Ramos (cell line): ENCODE results near the gene WFS1.

Experiments used
- in situ Hi-C: fragments of 300-500 bp; cut with MboI; formaldehyde crosslinking; loops from one replicate; pipeline ENCODE4 v1.14.3; 2022; ENCODE audit warnings: low sequenced_read_pairs; ENCODE audit not compliant: unreplicated experiment

The WFS1 gene

DNA sequence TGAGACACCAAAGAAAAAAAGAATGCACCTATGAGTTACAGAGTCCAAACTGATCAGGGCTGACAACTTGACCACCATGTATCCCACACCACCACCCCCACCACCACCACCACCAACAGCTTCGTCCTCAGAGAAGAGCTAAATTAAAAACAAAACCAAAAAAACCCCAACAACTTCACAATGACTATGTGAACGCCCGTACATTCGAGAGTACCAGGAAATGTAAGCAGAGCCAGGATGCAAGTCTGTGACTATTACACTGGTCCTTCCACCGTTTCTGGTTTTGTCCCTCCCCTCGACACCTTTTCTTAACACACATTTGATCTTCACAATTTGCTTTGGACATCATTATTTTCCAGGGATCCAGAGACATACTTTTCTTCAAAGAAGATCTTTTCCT lies 51.0 kb downstream of the WFS1 start:
- in situ Hi-C loops, result loop anchor here (10.0 kb wide), 1 partner anchor 326 kb away; no protein-coding TSS in a partner anchor

GRCh38 chr4:6321361-6321760 lies 51.7 kb downstream of the WFS1 start:
- in situ Hi-C loops, result loop anchor here (10.0 kb wide), 1 partner anchor 327 kb away; no protein-coding TSS in a partner anchor

GRCh38 chr4:6322067-6322760 lies 52.6 kb downstream of the WFS1 start:
- in situ Hi-C loops, result loop anchor here (10.0 kb wide), 1 partner anchor 327 kb away; no protein-coding TSS in a partner anchor

DNA sequence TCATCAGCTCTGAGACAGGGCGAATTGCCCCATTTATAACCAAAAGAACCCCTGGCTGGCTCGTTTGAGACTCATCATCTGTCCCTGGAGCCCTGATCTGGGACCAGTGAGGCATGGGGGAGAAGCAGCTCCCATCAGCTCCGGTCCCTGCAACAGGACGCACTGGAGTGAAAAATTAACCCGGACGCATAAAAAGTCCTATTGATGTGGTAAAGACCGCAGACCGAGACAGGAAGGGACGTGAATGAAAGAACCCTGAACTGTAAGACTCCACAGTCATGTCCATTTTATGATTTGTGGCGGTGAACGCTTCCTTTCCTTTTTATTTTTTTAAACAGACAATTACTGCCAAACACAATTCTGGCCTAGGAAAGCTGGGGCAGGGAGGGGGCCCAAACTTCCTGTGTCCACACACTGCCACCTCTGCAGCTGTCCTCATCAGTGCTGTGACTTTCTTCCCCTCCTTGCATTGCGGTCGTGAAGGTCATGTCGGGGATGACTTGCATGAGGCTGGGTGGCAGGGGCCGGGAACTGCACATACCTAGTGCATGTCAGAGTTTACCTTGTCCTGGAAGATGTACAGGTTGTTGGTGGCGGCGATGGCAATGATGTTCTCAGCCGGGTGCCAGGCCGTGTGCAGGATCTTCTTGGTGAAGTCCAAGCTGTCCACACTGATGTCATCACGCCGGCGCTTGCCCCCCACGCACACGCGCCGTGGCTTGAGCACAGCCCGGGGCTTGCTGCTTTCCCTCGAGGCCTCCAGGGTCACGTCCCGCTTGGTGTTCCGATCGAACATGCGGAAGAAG lies 53.3 kb downstream of the WFS1 start:
- in situ Hi-C loops, result loop anchor here (10.0 kb wide), 1 partner anchor 328 kb away; no protein-coding TSS in a partner anchor

DNA sequence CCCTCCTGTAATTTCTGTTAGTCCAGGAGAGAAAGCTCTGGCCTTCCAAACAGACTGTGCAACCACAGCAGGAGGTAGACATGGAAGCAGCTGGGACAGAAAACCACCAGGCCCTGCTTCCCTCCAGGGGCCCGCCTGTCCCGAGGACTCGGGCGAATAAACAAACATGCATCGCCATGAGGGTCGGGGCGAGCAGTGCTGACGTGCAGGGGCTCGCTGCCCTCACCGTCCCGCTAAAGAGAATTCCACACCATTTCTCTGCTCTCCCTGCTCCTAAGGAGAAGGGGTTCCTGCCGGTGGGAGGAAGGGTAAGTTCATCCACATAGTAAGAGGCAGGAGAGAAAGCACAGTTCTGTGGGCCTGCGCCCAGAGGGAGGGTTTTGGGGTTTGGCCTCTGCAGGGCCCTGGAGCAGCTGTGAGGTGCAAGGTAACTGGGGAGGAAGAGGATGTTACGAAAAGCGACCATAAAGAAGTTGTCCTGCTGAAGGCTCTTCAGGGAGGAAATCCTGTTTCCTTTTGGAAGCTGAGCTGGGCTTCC lies 54.9 kb downstream of the WFS1 start:
- in situ Hi-C loops, result loop anchor here (10.0 kb wide), 1 partner anchor 330 kb away; no protein-coding TSS in a partner anchor

DNA sequence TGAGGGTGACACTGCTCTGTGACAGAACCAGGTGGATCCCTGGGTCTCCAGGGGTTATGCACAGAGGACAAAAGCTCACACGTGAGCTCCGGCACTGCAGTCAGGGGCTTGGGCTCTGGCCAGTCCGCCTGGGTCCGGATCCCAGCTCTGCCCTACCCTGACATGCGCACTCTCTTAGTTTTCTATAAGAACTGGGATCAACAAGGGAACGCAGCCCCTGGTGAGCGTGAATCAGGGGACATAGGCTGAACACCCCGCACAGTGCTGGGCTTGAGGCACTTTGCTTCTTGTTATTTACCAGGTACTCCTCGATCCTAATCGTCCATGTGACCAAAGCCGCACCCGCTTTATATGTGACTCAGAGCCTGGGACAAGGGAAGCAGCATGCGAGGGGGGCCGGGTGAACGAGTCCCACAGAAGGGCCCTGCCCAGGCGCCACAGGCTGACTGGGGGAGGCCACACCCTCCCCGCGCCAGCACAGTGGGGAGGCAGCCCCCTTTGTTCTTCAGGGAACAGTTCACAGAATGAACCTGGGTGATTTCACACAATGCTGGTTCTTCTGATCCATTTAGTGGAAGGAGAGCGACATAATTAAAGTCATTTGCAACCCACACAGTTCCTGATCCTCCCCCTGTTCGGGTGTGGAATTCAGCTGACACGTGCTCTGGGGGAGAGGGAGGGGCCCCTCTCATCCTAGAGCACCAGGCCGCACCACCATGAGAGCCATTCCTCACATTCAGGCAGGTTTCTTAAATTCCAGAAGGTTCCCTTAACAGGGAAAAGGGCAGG lies 55.5 kb downstream of the WFS1 start:
- in situ Hi-C loops, result loop anchor here (5.0 to 10.0 kb wide), 2 partner anchors 63 to 330 kb away; no protein-coding TSS in a partner anchor

GRCh38 chr4:6325788-6326290 lies 56.2 kb downstream of the WFS1 start:
- in situ Hi-C loops, result loop anchor here (5.0 to 10.0 kb wide), 2 partner anchors 64 to 331 kb away; no protein-coding TSS in a partner anchor

- in situ Hi-C loops, result loop anchor here (5.0 to 10.0 kb wide), 2 partner anchors 64 to 332 kb away; no protein-coding TSS in a partner anchor
Measured at GRCh38 chr4:6326312-6327060, 56.8 kb downstream of the WFS1 start.

DNA sequence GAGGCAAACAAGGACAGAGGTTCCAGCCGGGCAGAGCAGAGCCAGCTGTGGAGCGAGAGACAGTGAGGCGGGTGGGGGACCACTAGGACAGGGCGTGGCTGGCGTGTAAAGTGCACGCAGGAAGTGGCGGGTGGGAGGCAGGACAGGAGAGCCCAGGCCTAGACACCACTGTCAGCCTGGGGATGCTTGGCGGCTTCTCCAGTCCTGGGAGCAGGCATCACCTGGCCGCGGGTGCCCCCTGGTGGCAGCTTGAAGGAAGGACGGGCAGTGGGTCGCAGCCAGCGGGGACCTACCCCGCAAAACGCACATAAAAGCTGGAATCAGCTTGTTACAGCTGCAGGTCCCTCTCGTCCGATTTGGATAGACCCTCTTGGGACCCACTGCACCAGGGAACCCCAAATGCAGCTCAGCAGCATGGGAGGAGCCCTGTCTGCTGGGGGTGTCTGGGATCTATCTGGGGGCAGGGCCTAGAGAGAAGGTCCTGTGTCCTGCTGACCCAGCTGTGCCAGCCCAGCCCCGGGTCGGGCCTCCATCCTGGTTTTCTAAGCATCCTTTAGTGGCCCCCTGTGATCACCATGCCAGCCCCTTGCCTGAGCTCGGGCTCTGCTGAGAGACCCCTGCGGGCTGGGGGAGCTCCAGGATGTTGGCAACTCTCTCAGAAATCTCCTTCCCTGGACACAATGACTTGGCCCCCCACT lies 57.7 kb downstream of the WFS1 start:
- in situ Hi-C loops, result loop anchor here (5.0 to 10.0 kb wide), 2 partner anchors 65 to 333 kb away; no protein-coding TSS in a partner anchor

DNA sequence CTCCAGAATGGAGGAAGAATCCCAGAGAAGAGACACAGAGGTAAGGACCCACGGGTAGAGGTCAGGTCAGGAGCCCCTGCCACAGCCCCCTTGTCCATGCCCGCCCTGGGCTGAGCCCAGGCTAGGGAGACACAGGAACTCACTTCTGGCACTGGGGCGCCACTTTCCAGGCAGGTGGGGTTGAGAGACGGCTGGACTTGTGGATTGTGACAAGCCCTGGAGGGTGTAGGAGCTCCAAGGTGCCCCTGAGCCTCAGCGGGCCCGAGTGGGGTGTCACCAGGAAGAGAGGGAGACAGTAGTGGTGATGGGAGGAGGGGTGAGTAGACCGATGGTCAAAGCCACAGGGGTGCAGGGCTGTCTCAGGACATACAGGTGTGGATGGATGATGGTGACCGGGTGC lies 58.9 kb downstream of the WFS1 start:
- in situ Hi-C loops, result loop anchor here (5.0 to 10.0 kb wide), 2 partner anchors 66 to 334 kb away; no protein-coding TSS in a partner anchor

GRCh38 chr4:6329478-6330383 lies 60.1 kb downstream of the WFS1 start:
- in situ Hi-C loops, result loop anchor here (5.0 to 10.0 kb wide), 2 partner anchors 67 to 335 kb away; no protein-coding TSS in a partner anchor

- in situ Hi-C loops, result no loop called here
Measured at GRCh38 chr4:6330384-6330767, 60.7 kb downstream of the WFS1 start.

DNA sequence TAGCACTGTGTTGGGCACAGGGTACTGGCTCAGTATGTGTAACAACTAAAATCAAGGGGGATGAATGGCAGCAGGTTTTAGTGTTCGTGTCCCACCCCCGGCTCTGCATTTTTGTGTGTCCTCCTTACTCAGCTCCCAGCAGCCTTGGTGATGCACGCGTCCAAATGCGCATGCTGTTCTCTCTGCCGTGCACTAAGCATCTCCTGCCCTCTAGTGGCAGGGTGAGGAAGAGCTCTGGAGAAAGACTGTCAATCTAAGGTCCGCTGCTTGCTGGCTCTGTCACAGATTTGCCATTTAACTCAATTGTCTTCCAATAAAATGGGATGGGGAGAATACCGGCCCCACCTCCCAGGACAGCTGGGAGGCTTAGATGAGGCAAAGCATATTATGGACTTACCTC lies 61.4 kb downstream of the WFS1 start:
- in situ Hi-C loops, result no loop called here

- in situ Hi-C loops, result no loop called here
Measured at GRCh38 chr4:6331468-6331867, 61.8 kb downstream of the WFS1 start.

GRCh38 chr4:6332042-6332668 lies 62.5 kb downstream of the WFS1 start:
- in situ Hi-C loops, result no loop called here

GRCh38 chr4:6332669-6333050 lies 63.0 kb downstream of the WFS1 start:
- in situ Hi-C loops, result no loop called here
